ENCODE data around the gene ME3. TPM values are rescaled to one million over a fixed set of nuclear protein-coding genes. Genes with fewer than 3 reads are reported as not detected.

The ME3 gene
- total RNA-seq, 1 experiment from 2014 or later: 0.30 TPM

DNA sequence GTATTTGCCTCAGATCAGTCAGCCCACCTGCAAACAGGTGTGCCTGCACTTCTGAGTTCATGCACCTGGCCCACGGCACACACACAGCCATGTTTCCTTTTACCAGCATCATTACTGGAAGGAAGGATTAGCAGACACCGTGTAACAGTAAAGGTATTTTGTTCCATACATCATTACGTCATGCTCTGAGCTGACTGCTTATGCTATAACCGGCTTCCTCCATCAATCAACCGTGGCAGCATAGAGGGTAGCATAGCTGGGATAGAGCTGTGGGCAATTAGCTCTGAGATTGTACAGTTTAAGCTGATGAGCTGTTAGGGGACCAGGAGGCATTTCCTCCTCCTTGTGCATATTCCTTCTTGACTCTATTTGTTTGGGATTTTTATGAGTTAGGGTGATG, 102.4 kb downstream of the ME3 start:
- no peaks in the 10 kb centered on the region for H4K20me1 ChIP-seq (ENCODE audit: insufficient read depth)
- no peak overlapping the region for H3K4me2 ChIP-seq (ENCODE audit: low read length)
- ChIA-PET CTCF (interaction anchor here (1.0 kb wide), 1 partner anchor 113 kb away, joined by 3 read pairs; no protein-coding TSS in a partner anchor), POLR2A (no interaction called here), RAD21 (ENCODE audit: low non-redundant PET in 1 of 2, low total read pairs in 2 of 2, uncharacterized antibody in 2 of 2, unreplicated experiment in 2 of 2) (no interaction called here)
- H3K36me3 ChIP-seq (ENCODE audit: control insufficient read depth in 1 of 2, insufficient read depth in 2 of 2, low read length in 2 of 2): no peaks in the 10 kb centered on the region
- H3K27me3 ChIP-seq (ENCODE audit: insufficient read depth, low read length): no peaks in the 10 kb centered on the region; the same call in 1 of the 2 replicates
- DNase-seq (ENCODE audit: low read depth, low spot score) (no peak), ATAC-seq (no peak)
- H3K4me3 ChIP-seq (replicated peaks in 1 of 2; ENCODE audit: low read depth in 1 of 2, low read length in 2 of 2): no peak overlapping the region
- TF ChIP-seq EZH2phosphoT487 (IDR thresholded peaks at IDR 0.05; ENCODE audit: borderline replicate concordance): no peak
- TF ChIP-seq, protein P1, sequence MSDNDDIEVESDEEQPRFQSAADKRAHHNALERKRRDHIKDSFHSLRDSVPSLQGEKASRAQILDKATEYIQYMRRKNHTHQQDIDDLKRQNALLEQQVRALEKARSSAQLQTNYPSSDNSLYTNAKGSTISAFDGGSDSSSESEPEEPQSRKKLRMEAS (IDR thresholded peaks at IDR 0.05): no peak
- no peak for TF ChIP-seq CEBPB (IDR thresholded peaks at IDR 0.05; ENCODE audit: low read depth)
- no peak for TF ChIP-seq POLR2AphosphoS5 (IDR thresholded peaks at IDR 0.05; ENCODE audit: low read depth, low read length)
- TF ChIP-seq, protein P2, sequence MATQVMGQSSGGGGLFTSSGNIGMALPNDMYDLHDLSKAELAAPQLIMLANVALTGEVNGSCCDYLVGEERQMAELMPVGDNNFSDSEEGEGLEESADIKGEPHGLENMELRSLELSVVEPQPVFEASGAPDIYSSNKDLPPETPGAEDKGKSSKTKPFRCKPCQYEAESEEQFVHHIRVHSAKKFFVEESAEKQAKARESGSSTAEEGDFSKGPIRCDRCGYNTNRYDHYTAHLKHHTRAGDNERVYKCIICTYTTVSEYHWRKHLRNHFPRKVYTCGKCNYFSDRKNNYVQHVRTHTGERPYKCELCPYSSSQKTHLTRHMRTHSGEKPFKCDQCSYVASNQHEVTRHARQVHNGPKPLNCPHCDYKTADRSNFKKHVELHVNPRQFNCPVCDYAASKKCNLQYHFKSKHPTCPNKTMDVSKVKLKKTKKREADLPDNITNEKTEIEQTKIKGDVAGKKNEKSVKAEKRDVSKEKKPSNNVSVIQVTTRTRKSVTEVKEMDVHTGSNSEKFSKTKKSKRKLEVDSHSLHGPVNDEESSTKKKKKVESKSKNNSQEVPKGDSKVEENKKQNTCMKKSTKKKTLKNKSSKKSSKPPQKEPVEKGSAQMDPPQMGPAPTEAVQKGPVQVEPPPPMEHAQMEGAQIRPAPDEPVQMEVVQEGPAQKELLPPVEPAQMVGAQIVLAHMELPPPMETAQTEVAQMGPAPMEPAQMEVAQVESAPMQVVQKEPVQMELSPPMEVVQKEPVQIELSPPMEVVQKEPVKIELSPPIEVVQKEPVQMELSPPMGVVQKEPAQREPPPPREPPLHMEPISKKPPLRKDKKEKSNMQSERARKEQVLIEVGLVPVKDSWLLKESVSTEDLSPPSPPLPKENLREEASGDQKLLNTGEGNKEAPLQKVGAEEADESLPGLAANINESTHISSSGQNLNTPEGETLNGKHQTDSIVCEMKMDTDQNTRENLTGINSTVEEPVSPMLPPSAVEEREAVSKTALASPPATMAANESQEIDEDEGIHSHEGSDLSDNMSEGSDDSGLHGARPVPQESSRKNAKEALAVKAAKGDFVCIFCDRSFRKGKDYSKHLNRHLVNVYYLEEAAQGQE (IDR thresholded peaks at IDR 0.05; ENCODE audit: low read depth): no peak
- no peak for TF ChIP-seq ZFX (IDR thresholded peaks at IDR 0.05)
- TF ChIP-seq, protein P3, sequence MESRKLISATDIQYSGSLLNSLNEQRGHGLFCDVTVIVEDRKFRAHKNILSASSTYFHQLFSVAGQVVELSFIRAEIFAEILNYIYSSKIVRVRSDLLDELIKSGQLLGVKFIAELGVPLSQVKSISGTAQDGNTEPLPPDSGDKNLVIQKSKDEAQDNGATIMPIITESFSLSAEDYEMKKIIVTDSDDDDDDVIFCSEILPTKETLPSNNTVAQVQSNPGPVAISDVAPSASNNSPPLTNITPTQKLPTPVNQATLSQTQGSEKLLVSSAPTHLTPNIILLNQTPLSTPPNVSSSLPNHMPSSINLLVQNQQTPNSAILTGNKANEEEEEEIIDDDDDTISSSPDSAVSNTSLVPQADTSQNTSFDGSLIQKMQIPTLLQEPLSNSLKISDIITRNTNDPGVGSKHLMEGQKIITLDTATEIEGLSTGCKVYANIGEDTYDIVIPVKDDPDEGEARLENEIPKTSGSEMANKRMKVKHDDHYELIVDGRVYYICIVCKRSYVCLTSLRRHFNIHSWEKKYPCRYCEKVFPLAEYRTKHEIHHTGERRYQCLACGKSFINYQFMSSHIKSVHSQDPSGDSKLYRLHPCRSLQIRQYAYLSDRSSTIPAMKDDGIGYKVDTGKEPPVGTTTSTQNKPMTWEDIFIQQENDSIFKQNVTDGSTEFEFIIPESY (IDR thresholded peaks at IDR 0.05; ENCODE audit: extremely low read depth, insufficient replicate concordance, low read length): no peak
- no peak for TF ChIP-seq EZH2 (IDR thresholded peaks at IDR 0.05)
- TF ChIP-seq, protein P4, sequence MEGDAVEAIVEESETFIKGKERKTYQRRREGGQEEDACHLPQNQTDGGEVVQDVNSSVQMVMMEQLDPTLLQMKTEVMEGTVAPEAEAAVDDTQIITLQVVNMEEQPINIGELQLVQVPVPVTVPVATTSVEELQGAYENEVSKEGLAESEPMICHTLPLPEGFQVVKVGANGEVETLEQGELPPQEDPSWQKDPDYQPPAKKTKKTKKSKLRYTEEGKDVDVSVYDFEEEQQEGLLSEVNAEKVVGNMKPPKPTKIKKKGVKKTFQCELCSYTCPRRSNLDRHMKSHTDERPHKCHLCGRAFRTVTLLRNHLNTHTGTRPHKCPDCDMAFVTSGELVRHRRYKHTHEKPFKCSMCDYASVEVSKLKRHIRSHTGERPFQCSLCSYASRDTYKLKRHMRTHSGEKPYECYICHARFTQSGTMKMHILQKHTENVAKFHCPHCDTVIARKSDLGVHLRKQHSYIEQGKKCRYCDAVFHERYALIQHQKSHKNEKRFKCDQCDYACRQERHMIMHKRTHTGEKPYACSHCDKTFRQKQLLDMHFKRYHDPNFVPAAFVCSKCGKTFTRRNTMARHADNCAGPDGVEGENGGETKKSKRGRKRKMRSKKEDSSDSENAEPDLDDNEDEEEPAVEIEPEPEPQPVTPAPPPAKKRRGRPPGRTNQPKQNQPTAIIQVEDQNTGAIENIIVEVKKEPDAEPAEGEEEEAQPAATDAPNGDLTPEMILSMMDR (IDR thresholded peaks at IDR 0.05 in 2 of 3, conservative IDR thresholded peaks at IDR 0.05 in 1 of 3; ENCODE audit: borderline replicate concordance in 1 of 3, insufficient read depth in 1 of 3, low read depth in 2 of 3, low read length in 2 of 3): no peak
- TF ChIP-seq, protein P5, sequence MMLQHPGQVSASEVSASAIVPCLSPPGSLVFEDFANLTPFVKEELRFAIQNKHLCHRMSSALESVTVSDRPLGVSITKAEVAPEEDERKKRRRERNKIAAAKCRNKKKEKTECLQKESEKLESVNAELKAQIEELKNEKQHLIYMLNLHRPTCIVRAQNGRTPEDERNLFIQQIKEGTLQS (IDR thresholded peaks at IDR 0.05): no peak
- no peak for TF ChIP-seq CBX3 (IDR thresholded peaks at IDR 0.05; ENCODE audit: low read depth)
- TF ChIP-seq ZNF274 (IDR thresholded peaks at IDR 0.05; ENCODE audit: low read depth, low read length): no peak
- TF ChIP-seq YY1 (IDR thresholded peaks at IDR 0.05; ENCODE audit: extremely low read depth, insufficient replicate concordance, low read depth, low read length): no peak
- TF ChIP-seq JUND (IDR thresholded peaks at IDR 0.05): no peak
- no peaks in the 10 kb centered on the region for H3K79me2 ChIP-seq (ENCODE audit: insufficient read depth, low read length)
- H3K9ac ChIP-seq (ENCODE audit: low read length): no peak overlapping the region
- H3K9me2 ChIP-seq (ENCODE audit: insufficient read depth): no peaks in the 10 kb centered on the region
- H3K4me1 ChIP-seq (ENCODE audit: control insufficient read depth in 1 of 2, insufficient read depth in 2 of 2, low read length in 2 of 2): peaks cover 6 to 25% of the 10 kb centered on the region in 2 experiments; a peak in 2 of 4 replicates
- no peak overlapping the region for H3K27ac ChIP-seq (ENCODE audit: low read depth, low read length)
- no peak overlapping the region for H2AFZ ChIP-seq (ENCODE audit: low read depth, low read length, poor library complexity, severe bottlenecking)
- intact Hi-C loops (cut with micrococcal nuclease): loop anchor here (5.0 to 10.0 kb wide), 2 partner anchors 45 to 973 kb away; no protein-coding TSS in a partner anchor
- no TSS peak for BruUV-seq (replicated peaks)
- H3K9me3 ChIP-seq (ENCODE audit: control insufficient read depth in 1 of 2, insufficient read depth in 1 of 2, low read depth in 1 of 2, low read length in 2 of 2): no peaks in the 10 kb centered on the region

All from HCT116 (cell line).